ENCODE results near the gene MAP1LC3B.

Gene MAP1LC3B

GRCh38 chr16:87390641-87391323 lies 1.4 kb upstream of the MAP1LC3B start:
- Histone ChIP-seq H3K27me3 (ENCODE audit: insufficient read depth, low read length, poor library complexity, severe bottlenecking) (no peaks in the 10 kb centered on the region), H4K20me1 (ENCODE audit: insufficient read depth, low read length, poor library complexity, severe bottlenecking) (peaks cover 29% of the 10 kb centered on the region), H3K9ac (ENCODE audit: low read depth, low read length, poor library complexity, severe bottlenecking) (peak overlapping the region; percentile 93), H2AFZ (ENCODE audit: low read length) (no peak overlapping the region), H3K79me2 (ENCODE audit: insufficient read depth, low read length) (peaks cover 32% of the 10 kb centered on the region), H3K4me3 (ENCODE audit: low read length, poor library complexity, severe bottlenecking) (peak overlapping the region; percentile 80), H3K9me2 (replicated peaks; ENCODE audit: low read depth, low read length) (no peaks in the 10 kb centered on the region), H3K36me3 (ENCODE audit: insufficient read depth, low read length) (no peaks in the 10 kb centered on the region), H3K4me1 (ENCODE audit: insufficient read depth, low read length, poor library complexity, severe bottlenecking) (peaks cover 58% of the 10 kb centered on the region), H3K4me2 (ENCODE audit: low read depth, low read length, poor library complexity, severe bottlenecking) (peak overlapping the region; percentile 93), H3K9me3 (ENCODE audit: insufficient read depth, low read depth, low read length) (no peaks in the 10 kb centered on the region), H3F3A (ENCODE audit: low read depth) (peaks cover 4% of the 10 kb centered on the region; the same call in 1 of the 2 replicates)
- no peak for TF ChIP-seq CTCF (conservative IDR thresholded peaks at IDR 0.05; ENCODE audit: low read length)
- no peak for TF ChIP-seq EZH2phosphoT487 (IDR thresholded peaks at IDR 0.05; ENCODE audit: borderline replicate concordance)

- Histone ChIP-seq H3K4me3 (ENCODE audit: low read length, poor library complexity, severe bottlenecking) (peak overlapping the region; percentile 80), H3K9me3 (ENCODE audit: insufficient read depth, low read depth, low read length) (no peaks in the 10 kb centered on the region), H3K79me2 (ENCODE audit: insufficient read depth, low read length) (peaks cover 35% of the 10 kb centered on the region), H3F3A (ENCODE audit: low read depth) (peaks cover 4% of the 10 kb centered on the region; the same call in 1 of the 2 replicates), H3K4me1 (ENCODE audit: insufficient read depth, low read length, poor library complexity, severe bottlenecking) (peaks cover 58% of the 10 kb centered on the region), H2AFZ (ENCODE audit: low read length) (peak overlapping the region; percentile 42; the same call in 1 of the 2 replicates), H3K36me3 (ENCODE audit: insufficient read depth, low read length) (no peaks in the 10 kb centered on the region), H4K20me1 (ENCODE audit: insufficient read depth, low read length, poor library complexity, severe bottlenecking) (peaks cover 31% of the 10 kb centered on the region), H3K9me2 (replicated peaks; ENCODE audit: low read depth, low read length) (no peaks in the 10 kb centered on the region), H3K9ac (ENCODE audit: low read depth, low read length, poor library complexity, severe bottlenecking) (peak overlapping the region; percentile 93), H3K27me3 (ENCODE audit: insufficient read depth, low read length, poor library complexity, severe bottlenecking) (no peaks in the 10 kb centered on the region), H3K4me2 (ENCODE audit: low read depth, low read length, poor library complexity, severe bottlenecking) (peak overlapping the region; percentile 93)
- no peak for TF ChIP-seq CTCF (conservative IDR thresholded peaks at IDR 0.05; ENCODE audit: low read length)
- no peak for TF ChIP-seq EZH2phosphoT487 (IDR thresholded peaks at IDR 0.05; ENCODE audit: borderline replicate concordance)
These were observed 699 bp upstream of the MAP1LC3B start for GRCh38 chr16:87391324-87391949.

GRCh38 chr16:87392821-87393679 lies 914 bp downstream of the MAP1LC3B start:
- Histone ChIP-seq H3K36me3 (ENCODE audit: insufficient read depth, low read length) (no peaks in the 10 kb centered on the region), H3F3A (ENCODE audit: low read depth) (peaks cover under 1% of the 10 kb centered on the region; the same call in 1 of the 2 replicates), H3K4me2 (ENCODE audit: low read depth, low read length, poor library complexity, severe bottlenecking) (peak overlapping the region; percentile 95), H2AFZ (ENCODE audit: low read length) (no peak overlapping the region), H3K9me2 (replicated peaks; ENCODE audit: low read depth, low read length) (no peaks in the 10 kb centered on the region), H3K27me3 (ENCODE audit: insufficient read depth, low read length, poor library complexity, severe bottlenecking) (no peaks in the 10 kb centered on the region), H3K4me3 (ENCODE audit: low read length, poor library complexity, severe bottlenecking) (peak overlapping the region; percentile 80), H3K9me3 (ENCODE audit: insufficient read depth, low read depth, low read length) (no peaks in the 10 kb centered on the region), H3K9ac (ENCODE audit: low read depth, low read length, poor library complexity, severe bottlenecking) (peak overlapping the region; percentile 76), H4K20me1 (ENCODE audit: insufficient read depth, low read length, poor library complexity, severe bottlenecking) (peaks cover 37% of the 10 kb centered on the region), H3K79me2 (ENCODE audit: insufficient read depth, low read length) (peaks cover 50% of the 10 kb centered on the region), H3K4me1 (ENCODE audit: insufficient read depth, low read length, poor library complexity, severe bottlenecking) (peaks cover 46% of the 10 kb centered on the region)
- TF ChIP-seq EZH2phosphoT487 (IDR thresholded peaks at IDR 0.05; ENCODE audit: borderline replicate concordance) (no peak), CTCF (conservative IDR thresholded peaks at IDR 0.05; ENCODE audit: low read length) (peak; percentile 40)

All from Loucy (cell line).